ENCODE measurements around the gene PRKAG2. TPM values are rescaled to one million over a fixed set of nuclear protein-coding genes. Genes with fewer than 3 reads are reported as not detected.

PRKAG2 gene
- total RNA-seq, 4 donors from 2014 or later = 25.1 to 57.8 (median 46.7) TPM

DNA sequence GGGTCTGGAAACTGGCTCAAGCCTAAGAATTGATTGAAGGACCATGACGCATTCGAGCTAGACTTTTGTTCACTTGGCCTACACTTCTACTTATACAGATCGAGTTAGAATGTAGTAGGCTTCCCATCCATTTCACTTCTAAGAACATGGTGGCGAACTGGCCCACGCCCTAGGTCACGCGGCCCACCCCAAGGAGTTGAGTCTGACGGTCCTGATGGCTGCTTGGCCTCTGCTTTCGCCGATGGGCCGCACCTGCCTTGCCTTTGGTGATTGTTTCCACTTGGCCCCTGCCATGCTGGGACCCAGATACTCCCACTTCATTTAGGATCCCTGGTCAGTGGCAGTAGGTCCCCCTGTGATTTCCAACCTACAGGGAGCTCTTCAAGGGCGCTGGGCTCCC lies 153.6 kb downstream of the PRKAG2 start:
- DNase-seq = no peak
- Histone ChIP-seq H3K27me3 (no peaks in the 10 kb centered on the region), H3K27ac (no peak overlapping the region), H3K4me3 (no peak overlapping the region), H3K9me3 (no peaks in the 10 kb centered on the region), H3K36me3 (no peaks in the 10 kb centered on the region), H3K4me1 (peaks cover 11 to 16% (median 12%) of the 10 kb centered on the region in 4 donors)
- intact Hi-C loops (cut with DNase I; ENCODE audit: low total_unique reads) = no loop called here
- in situ Hi-C loops (cut with MboI; ENCODE audit: low pct_ligation_motif_present in 1 of 4, low pct_unique_long_range_greater_than_20kb in 1 of 4, low sequenced_read_pairs in 3 of 4) = no loop called here
- WGBS, 2 donors (ENCODE audit: low coverage in 1 of 2) = 90% methylated on average over 12 of the region's 12 CpGs; no CpG with 5 or more reads in 1 of the 2 donors
- TF ChIP-seq, protein P1, sequence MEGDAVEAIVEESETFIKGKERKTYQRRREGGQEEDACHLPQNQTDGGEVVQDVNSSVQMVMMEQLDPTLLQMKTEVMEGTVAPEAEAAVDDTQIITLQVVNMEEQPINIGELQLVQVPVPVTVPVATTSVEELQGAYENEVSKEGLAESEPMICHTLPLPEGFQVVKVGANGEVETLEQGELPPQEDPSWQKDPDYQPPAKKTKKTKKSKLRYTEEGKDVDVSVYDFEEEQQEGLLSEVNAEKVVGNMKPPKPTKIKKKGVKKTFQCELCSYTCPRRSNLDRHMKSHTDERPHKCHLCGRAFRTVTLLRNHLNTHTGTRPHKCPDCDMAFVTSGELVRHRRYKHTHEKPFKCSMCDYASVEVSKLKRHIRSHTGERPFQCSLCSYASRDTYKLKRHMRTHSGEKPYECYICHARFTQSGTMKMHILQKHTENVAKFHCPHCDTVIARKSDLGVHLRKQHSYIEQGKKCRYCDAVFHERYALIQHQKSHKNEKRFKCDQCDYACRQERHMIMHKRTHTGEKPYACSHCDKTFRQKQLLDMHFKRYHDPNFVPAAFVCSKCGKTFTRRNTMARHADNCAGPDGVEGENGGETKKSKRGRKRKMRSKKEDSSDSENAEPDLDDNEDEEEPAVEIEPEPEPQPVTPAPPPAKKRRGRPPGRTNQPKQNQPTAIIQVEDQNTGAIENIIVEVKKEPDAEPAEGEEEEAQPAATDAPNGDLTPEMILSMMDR (IDR thresholded peaks at IDR 0.05) = no peak
- TF ChIP-seq POLR2AphosphoS5 (IDR thresholded peaks at IDR 0.05) = no peak
- no peak for TF ChIP-seq POLR2A (IDR thresholded peaks at IDR 0.05)
- no peak for TF ChIP-seq EP300 (IDR thresholded peaks at IDR 0.05; ENCODE audit: low read depth)

DNA sequence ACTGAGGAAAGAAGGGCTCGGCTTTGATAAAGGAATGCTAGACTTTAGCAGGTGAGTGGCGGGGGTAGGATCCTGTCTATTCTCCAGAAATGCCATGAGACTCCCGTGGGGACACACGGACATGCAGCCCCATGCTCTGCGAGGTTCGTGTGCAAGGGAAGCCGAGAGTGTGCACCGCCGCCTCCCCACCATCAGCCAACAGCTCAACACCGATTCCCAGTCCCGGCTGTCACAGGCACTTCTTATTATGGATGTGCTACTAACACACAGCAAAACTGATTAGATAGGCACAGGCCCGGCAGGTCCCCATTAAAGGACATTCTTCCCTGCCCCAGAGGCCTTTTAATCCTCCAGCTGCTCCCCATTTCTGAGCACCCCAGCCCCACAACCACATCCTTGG lies 154.4 kb downstream of the PRKAG2 start:
- peaks cover 5 to 12% (median 5%) of the 10 kb centered on the region in 4 donors for H3K4me1 ChIP-seq
- 96% methylated on average over 12 of the region's 12 CpGs; no CpG with 5 or more reads in 1 of the 2 donors for WGBS, 2 donors (ENCODE audit: low coverage in 1 of 2)
- in situ Hi-C loops (cut with MboI; ENCODE audit: low pct_ligation_motif_present in 1 of 4, low pct_unique_long_range_greater_than_20kb in 1 of 4, low sequenced_read_pairs in 3 of 4) = no loop called here

DNA sequence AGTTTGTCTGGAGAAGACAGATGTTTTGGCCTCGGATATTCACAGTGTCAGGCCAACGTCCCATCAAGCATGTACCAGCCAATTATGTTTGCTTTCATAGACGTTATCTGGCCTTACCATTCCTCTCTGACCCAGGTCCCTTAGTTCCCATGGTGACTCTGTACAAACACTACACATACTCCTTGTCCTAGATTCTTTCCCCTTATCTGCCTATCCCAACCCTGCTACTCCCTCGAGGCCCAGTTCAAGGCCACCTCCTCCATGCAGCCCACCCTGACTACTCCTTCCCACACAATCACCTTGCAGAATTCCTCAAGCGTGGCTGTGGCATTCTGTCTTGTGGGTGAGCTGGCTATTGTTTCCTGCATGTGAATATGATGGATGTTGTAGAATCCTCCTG lies 155.2 kb downstream of the PRKAG2 start:
- DNase-seq = no peak
- intact Hi-C loops (cut with DNase I; ENCODE audit: low total_unique reads) = no loop called here
- no peaks in the 10 kb centered on the region for H3K27me3 ChIP-seq
- no peak overlapping the region for H3K4me3 ChIP-seq
- in situ Hi-C loops (cut with MboI; ENCODE audit: low pct_ligation_motif_present in 1 of 4, low pct_unique_long_range_greater_than_20kb in 1 of 4, low sequenced_read_pairs in 3 of 4) = no loop called here
- H3K36me3 ChIP-seq = no peaks in the 10 kb centered on the region
- 40 to 49% methylated on average over 2 to 5 of the region's 5 CpGs for WGBS, 2 donors (ENCODE audit: low coverage in 1 of 2)
- H3K27ac ChIP-seq = no peak overlapping the region
- TF ChIP-seq, protein P1 (IDR thresholded peaks at IDR 0.05) = no peak
- TF ChIP-seq POLR2A (IDR thresholded peaks at IDR 0.05) (no peak), EP300 (IDR thresholded peaks at IDR 0.05; ENCODE audit: low read depth) (no peak), POLR2AphosphoS5 (IDR thresholded peaks at IDR 0.05) (no peak)
- H3K4me1 ChIP-seq = peaks cover 0 to 15% (median under 1%) of the 10 kb centered on the region in 4 donors
- no peaks in the 10 kb centered on the region for H3K9me3 ChIP-seq

More for the DNA sequence above, 154.4 kb downstream of the PRKAG2 start:
- intact Hi-C loops (cut with DNase I; ENCODE audit: low total_unique reads) = no loop called here
- Histone ChIP-seq H3K27ac (no peak overlapping the region), H3K36me3 (no peaks in the 10 kb centered on the region), H3K9me3 (no peaks in the 10 kb centered on the region), H3K27me3 (no peaks in the 10 kb centered on the region), H3K4me3 (no peak overlapping the region)
- TF ChIP-seq EP300 (IDR thresholded peaks at IDR 0.05; ENCODE audit: low read depth) (no peak), POLR2AphosphoS5 (IDR thresholded peaks at IDR 0.05) (no peak), POLR2A (IDR thresholded peaks at IDR 0.05) (no peak)
- TF ChIP-seq, protein P1 (IDR thresholded peaks at IDR 0.05) = no peak
- DNase-seq = no peak

DNA sequence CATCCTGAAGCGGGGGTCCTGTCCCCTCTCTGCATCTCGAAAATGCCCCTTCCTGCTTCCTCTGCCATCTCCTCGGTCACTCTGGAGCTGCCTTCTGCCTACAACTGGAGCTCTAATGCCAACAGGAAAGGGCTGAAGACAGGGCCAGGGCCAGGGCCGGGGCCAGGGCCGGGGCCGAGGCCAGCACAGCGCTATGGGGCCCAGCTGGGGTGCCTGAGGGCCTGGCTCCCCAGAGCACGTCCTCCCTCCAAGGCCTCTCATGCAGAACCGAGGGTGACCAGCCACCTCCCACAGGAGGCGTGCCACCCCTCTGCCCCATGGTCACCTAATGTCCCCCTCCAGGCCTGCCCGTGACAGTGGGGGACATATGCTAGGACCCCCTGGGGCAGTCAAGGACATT lies 155.7 kb downstream of the PRKAG2 start:
- no peak for TF ChIP-seq EP300 (IDR thresholded peaks at IDR 0.05; ENCODE audit: low read depth)
- no peak for TF ChIP-seq POLR2AphosphoS5 (IDR thresholded peaks at IDR 0.05)
- TF ChIP-seq, protein P1 (IDR thresholded peaks at IDR 0.05) = no peak
- no peak for TF ChIP-seq POLR2A (IDR thresholded peaks at IDR 0.05)
- peaks cover 0 to 20% (median 2%) of the 10 kb centered on the region in 4 donors for H3K4me1 ChIP-seq
- no peak overlapping the region for H3K27ac ChIP-seq

More for the DNA sequence above, 155.7 kb downstream of the PRKAG2 start:
- no peaks in the 10 kb centered on the region for H3K27me3 ChIP-seq
- no peaks in the 10 kb centered on the region for H3K9me3 ChIP-seq
- in situ Hi-C loops (cut with MboI; ENCODE audit: low pct_ligation_motif_present in 1 of 4, low pct_unique_long_range_greater_than_20kb in 1 of 4, low sequenced_read_pairs in 3 of 4) = no loop called here
- intact Hi-C loops (cut with DNase I; ENCODE audit: low total_unique reads) = no loop called here
- WGBS, 2 donors (ENCODE audit: low coverage in 1 of 2) = 90% methylated on average over 2 to 11 of the region's 11 CpGs
- H3K36me3 ChIP-seq = no peaks in the 10 kb centered on the region
- DNase-seq = no peak
- no peak overlapping the region for H3K4me3 ChIP-seq

All from transverse colon (tissue), 4 donors.